ENCODE measurements around the gene ZBTB7C.

ZBTB7C gene

GRCh38 chr18:48334845-48335244 lies 74.3 kb downstream of the ZBTB7C start:
- ATAC-seq (no peak), DNase-seq (ENCODE audit: low spot score in 2 of 2) (no peak)
- Mint-ChIP-seq H3K9me3 (no peaks in the 10 kb centered on the region), H3K27ac (no peak overlapping the region), H3K36me3 (no peaks in the 10 kb centered on the region), H3K4me1 (peaks cover 5% of the 10 kb centered on the region), H3K4me3 (no peak overlapping the region)

- ATAC-seq (no peak), DNase-seq (ENCODE audit: low spot score in 2 of 2) (no peak)
- Mint-ChIP-seq H3K9me3 (no peaks in the 10 kb centered on the region), H3K36me3 (no peaks in the 10 kb centered on the region), H3K4me1 (peaks cover 5% of the 10 kb centered on the region), H3K4me3 (no peak overlapping the region), H3K27ac (no peak overlapping the region)
Observed at GRCh38 chr18:48333563-48333962, 75.6 kb downstream of the ZBTB7C start.

DNA sequence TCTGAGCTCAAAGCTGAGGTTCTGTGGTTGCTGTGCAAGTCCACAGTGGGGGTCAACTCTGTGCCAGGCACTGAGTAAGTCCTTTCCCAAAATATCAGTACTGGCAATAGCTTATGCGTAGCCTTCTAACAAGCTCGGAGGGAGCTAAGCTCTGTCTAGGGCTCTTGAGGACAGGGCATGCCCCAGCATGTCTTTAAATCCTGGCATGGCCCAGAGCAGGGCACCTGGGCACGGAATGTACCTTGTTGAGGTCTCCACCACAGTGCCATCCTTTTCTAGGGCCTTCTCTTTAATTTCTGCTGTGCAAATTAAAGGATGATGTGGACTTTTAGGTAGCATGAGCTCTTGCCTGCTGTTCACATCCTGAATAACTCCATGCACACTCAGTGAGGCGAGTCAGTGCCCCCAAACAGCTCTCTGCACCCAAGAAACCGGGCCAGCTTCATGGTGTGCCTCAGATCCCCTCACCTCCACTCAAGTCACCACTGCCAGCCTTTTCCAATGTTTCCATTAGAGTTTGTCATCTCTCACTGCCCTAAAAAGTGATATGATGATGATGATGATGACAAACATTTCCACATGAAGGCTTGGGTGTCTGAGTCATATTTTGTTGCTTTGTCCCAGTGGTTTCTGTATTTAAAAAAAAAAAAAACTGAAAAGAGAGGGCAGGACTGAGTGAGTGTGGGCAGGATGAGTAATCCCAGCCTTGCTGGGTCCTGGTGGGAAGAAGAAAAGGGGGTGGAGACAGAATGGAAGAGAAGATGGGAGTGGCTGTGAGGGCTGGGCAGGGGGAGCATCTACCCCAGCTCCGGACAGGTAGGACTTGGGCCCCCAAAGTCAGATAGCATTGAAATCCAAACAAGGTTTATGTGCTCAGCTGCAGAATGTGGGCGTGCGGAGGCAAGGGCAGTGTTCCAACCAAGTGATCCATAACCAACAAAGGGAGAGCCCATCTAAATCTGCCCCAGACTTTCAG lies 78.9 kb downstream of the ZBTB7C start:
- Mint-ChIP-seq H3K36me3 (no peaks in the 10 kb centered on the region), H3K9me3 (no peaks in the 10 kb centered on the region), H3K4me3 (no peak overlapping the region), H3K4me1 (peaks cover 5% of the 10 kb centered on the region), H3K27ac (no peak overlapping the region)
- ATAC-seq: peak; percentile 48
- DNase-seq (ENCODE audit: low spot score in 2 of 2): no peak

GRCh38 chr18:48328473-48329210 lies 80.5 kb downstream of the ZBTB7C start:
- H3K27ac Mint-ChIP-seq: no peak overlapping the region
- H3K4me3 Mint-ChIP-seq: no peak overlapping the region
- H3K36me3 Mint-ChIP-seq: no peaks in the 10 kb centered on the region
- H3K4me1 Mint-ChIP-seq: peaks cover 5% of the 10 kb centered on the region
- H3K9me3 Mint-ChIP-seq: no peaks in the 10 kb centered on the region
- DNase-seq (ENCODE audit: low spot score in 2 of 2): no peak
- ATAC-seq: no peak

GRCh38 chr18:48326901-48327675 lies 82.1 kb downstream of the ZBTB7C start:
- DNase-seq (ENCODE audit: low spot score in 2 of 2) (no peak), ATAC-seq (no peak)
- no peak overlapping the region for H3K4me3 Mint-ChIP-seq
- no peaks in the 10 kb centered on the region for H3K36me3 Mint-ChIP-seq
- no peak overlapping the region for H3K27ac Mint-ChIP-seq
- peaks cover 5% of the 10 kb centered on the region for H3K4me1 Mint-ChIP-seq
- no peaks in the 10 kb centered on the region for H3K9me3 Mint-ChIP-seq

GRCh38 chr18:48325115-48325665 lies 84.0 kb downstream of the ZBTB7C start:
- H3K9me3 Mint-ChIP-seq: no peaks in the 10 kb centered on the region
- H3K4me3 Mint-ChIP-seq: no peak overlapping the region
- H3K27ac Mint-ChIP-seq: no peak overlapping the region
- ATAC-seq (no peak), DNase-seq (ENCODE audit: low spot score in 2 of 2) (no peak)
- H3K4me1 Mint-ChIP-seq: peaks cover under 1% of the 10 kb centered on the region
- no peaks in the 10 kb centered on the region for H3K36me3 Mint-ChIP-seq

- no peaks in the 10 kb centered on the region for H3K4me1 Mint-ChIP-seq
- no peaks in the 10 kb centered on the region for H3K9me3 Mint-ChIP-seq
- H3K27ac Mint-ChIP-seq: no peak overlapping the region
- DNase-seq (ENCODE audit: low spot score in 2 of 2) (no peak), ATAC-seq (no peak)
- H3K36me3 Mint-ChIP-seq: no peaks in the 10 kb centered on the region
- H3K4me3 Mint-ChIP-seq: no peak overlapping the region
Observed at GRCh38 chr18:48324651-48325050, 84.5 kb downstream of the ZBTB7C start.

GRCh38 chr18:48323151-48323550 lies 86.0 kb downstream of the ZBTB7C start:
- Mint-ChIP-seq H3K36me3 (no peaks in the 10 kb centered on the region), H3K4me1 (peaks cover 3% of the 10 kb centered on the region), H3K4me3 (no peak overlapping the region), H3K27ac (no peak overlapping the region), H3K9me3 (no peaks in the 10 kb centered on the region)
- ATAC-seq: no peak
- DNase-seq (ENCODE audit: low spot score in 2 of 2): no peak

DNA sequence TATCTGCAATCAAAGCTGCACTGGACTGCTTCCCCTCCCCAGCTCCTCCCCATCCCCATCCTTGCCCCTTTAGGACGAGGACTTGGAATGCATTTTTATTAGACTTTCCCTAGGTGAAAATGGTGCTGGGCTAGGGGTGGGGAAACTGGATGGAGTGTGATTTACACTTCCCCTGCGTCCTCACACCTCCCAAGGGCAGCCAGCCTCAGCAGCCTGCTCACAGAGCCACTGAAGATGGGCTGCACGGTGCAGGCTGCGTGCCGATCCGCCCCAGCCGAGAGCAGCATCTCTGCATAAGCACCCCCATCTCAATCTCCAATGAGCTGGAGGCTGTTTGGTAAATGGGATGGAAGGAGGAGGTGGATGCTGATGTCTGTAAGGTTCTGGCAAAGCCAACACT lies 87.6 kb downstream of the ZBTB7C start:
- Mint-ChIP-seq H3K4me1 (peaks cover 5% of the 10 kb centered on the region), H3K36me3 (no peaks in the 10 kb centered on the region), H3K4me3 (no peak overlapping the region), H3K27ac (no peak overlapping the region), H3K9me3 (no peaks in the 10 kb centered on the region)
- DNase-seq (ENCODE audit: low spot score in 2 of 2): no peak
- ATAC-seq: no peak

DNA sequence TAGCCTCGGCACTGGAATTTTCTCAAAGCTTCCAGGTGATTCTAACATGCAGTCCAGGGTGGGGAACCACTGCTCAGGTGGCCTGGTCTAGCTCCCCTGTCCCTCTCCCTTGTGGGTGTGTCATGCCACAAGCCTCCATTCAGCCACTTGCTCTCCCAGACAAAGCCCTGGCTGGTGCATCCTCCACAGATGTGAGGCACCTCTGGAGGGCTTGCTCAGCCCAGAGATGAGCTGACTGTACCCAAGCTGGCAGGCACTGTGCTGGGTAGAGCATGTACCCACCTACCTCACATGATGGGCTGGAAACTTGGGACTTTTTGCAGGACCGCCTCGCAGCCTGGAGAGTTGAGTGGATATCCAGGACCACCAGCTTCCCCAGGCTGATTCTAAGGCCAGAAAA lies 88.1 kb downstream of the ZBTB7C start:
- no peaks in the 10 kb centered on the region for H3K36me3 Mint-ChIP-seq
- no peaks in the 10 kb centered on the region for H3K9me3 Mint-ChIP-seq
- no peak overlapping the region for H3K27ac Mint-ChIP-seq
- DNase-seq (ENCODE audit: low spot score in 2 of 2) (no peak), ATAC-seq (no peak)
- peaks cover 5% of the 10 kb centered on the region for H3K4me1 Mint-ChIP-seq
- H3K4me3 Mint-ChIP-seq: no peak overlapping the region

DNA sequence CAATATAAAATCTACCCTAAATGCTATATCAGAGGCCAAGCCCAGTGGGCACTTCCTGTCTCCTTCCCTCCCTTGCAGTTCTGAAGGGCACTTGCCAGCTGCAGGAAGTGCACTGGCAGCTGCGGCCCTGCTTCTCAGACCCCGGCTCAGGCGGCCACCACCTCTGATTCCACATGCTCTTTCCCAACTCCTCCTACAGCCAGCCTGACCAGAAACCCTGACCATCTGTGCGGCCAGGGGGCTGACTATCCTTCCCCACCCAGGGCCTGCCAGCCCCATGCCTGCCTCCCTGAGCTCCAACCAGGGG lies 88.6 kb downstream of the ZBTB7C start:
- H3K4me1 Mint-ChIP-seq: peaks cover 5% of the 10 kb centered on the region
- H3K27ac Mint-ChIP-seq: no peak overlapping the region
- DNase-seq (ENCODE audit: low spot score in 2 of 2): no peak
- no peak for ATAC-seq
- H3K4me3 Mint-ChIP-seq: no peak overlapping the region
- H3K9me3 Mint-ChIP-seq: no peaks in the 10 kb centered on the region
- no peaks in the 10 kb centered on the region for H3K36me3 Mint-ChIP-seq

DNA sequence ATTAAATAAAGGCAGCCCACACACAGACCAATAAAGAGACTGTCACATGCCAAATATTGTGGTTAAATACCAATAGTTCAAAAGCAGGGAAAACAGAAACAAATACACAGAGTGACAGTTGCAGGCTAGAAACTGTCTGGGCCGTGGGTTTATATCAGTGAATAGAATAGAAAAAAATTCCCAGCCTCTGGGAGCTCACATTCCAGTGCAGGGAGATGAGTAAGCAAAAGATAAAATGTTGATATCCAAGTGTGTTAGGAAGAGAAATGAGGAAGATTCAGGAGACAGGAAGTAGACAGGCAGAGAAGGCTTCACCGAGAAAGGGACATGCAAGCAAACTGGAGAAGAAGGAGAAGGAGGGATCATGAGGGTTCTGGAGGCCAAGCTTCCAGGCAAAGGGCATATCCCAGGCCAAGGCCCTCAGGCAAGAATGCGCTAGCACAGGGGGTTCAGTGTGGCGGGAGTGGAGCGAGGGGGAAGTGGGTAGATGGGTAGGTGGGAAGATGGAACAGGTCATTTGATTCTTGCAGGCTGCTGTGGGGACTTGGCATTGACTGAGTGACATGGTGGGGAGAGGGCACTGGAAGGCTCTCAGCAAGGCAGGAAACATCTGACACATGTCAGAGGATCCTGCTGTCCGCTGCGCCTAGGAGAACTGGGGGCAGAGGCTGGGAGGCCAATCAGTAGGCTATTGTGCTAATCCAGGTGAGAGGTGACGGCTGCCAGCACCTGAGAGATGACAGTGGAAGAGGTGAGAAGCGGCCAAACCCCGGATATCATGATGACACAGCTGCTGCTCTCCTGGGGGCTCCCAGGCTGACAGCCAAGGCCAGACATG lies 89.2 kb downstream of the ZBTB7C start:
- Mint-ChIP-seq H3K4me3 (no peak overlapping the region), H3K4me1 (peaks cover 5% of the 10 kb centered on the region), H3K27ac (no peak overlapping the region), H3K36me3 (no peaks in the 10 kb centered on the region), H3K9me3 (no peaks in the 10 kb centered on the region)
- ATAC-seq (no peak), DNase-seq (ENCODE audit: low spot score in 2 of 2) (no peak)

GRCh38 chr18:48318436-48318835 lies 90.7 kb downstream of the ZBTB7C start:
- no peak overlapping the region for H3K27ac Mint-ChIP-seq
- peaks cover 5% of the 10 kb centered on the region for H3K4me1 Mint-ChIP-seq
- DNase-seq (ENCODE audit: low spot score in 2 of 2) (no peak), ATAC-seq (no peak)
- H3K4me3 Mint-ChIP-seq: no peak overlapping the region
- H3K36me3 Mint-ChIP-seq: no peaks in the 10 kb centered on the region
- H3K9me3 Mint-ChIP-seq: no peaks in the 10 kb centered on the region

GRCh38 chr18:48317781-48318381 lies 91.3 kb downstream of the ZBTB7C start:
- peaks cover 5% of the 10 kb centered on the region for H3K4me1 Mint-ChIP-seq
- no peaks in the 10 kb centered on the region for H3K36me3 Mint-ChIP-seq
- H3K27ac Mint-ChIP-seq: no peak overlapping the region

More at GRCh38 chr18:48317781-48318381, 91.3 kb downstream of the ZBTB7C start:
- DNase-seq (ENCODE audit: low spot score in 2 of 2) (no peak), ATAC-seq (no peak)
- no peaks in the 10 kb centered on the region for H3K9me3 Mint-ChIP-seq
- no peak overlapping the region for H3K4me3 Mint-ChIP-seq

Data from stimulated activated effector memory CD8-positive, alpha-beta T cell treated with anti-CD3 and anti-CD28 coated beads, Interleukin-12 subunit alpha, Interleukin-12 subunit beta, amount 100 ng/mL, for 72 hours (primary cell).